Neural cell (in vitro differentiated cells): ENCODE results near the gene DPP6. TPM values are rescaled to one million over a fixed set of nuclear protein-coding genes. Genes with fewer than 3 reads are reported as not detected.

Experiments
- H2AFZ ChIP-seq: fragments of 200-600, 300-800 bp; sonication (generic), shearing (Covaris generic); 2 replicates; pipeline ENCODE4 v1.6.0; 2014; ENCODE audit warnings: low read depth, mild to moderate bottlenecking, antibody characterized with exemption, low read length, moderate library complexity
- H3F3A ChIP-seq: fragments of 200-600 bp; shearing (Covaris generic); 2 replicates; pipeline ENCODE4 v1.6.1; 2016; ENCODE audit warnings: mild to moderate bottlenecking, moderate library complexity, mixed read lengths, antibody characterized with exemption, low read length; ENCODE audit not compliant: insufficient read depth, poor library complexity, severe bottlenecking
- H3K27ac ChIP-seq: fragments of 200-600, 300-800 bp; sonication (generic), shearing (Covaris generic); 2 replicates; pipeline ENCODE4 v1.5.1; 2014; ENCODE audit warnings: mild to moderate bottlenecking, low read length, moderate library complexity
- H3K27me3 ChIP-seq: fragments of 300-800, 200-600 bp; sonication (generic), shearing (Covaris generic); 2 replicates; pipeline ENCODE4 v1.6.0; 2014; ENCODE audit warnings: mild to moderate bottlenecking, low read depth, low read length, moderate library complexity; ENCODE audit not compliant: insufficient read depth
- H3K36me3 ChIP-seq: fragments of 300-800, 200-600 bp; sonication (generic), shearing (Covaris generic); 2 replicates; pipeline ENCODE4 v1.5.1; 2014; ENCODE audit warnings: mild to moderate bottlenecking, antibody characterized with exemption, low read length, moderate library complexity; ENCODE audit not compliant: insufficient read depth
- H3K4me2 ChIP-seq: fragments of 300-800, 200-600 bp; sonication (generic), shearing (Covaris generic); 2 replicates; pipeline ENCODE4 v1.6.0; 2014; ENCODE audit warnings: mild to moderate bottlenecking, low read length
- H3K4me3 ChIP-seq: fragments of 300-800, 200-600 bp; sonication (generic), shearing (Covaris generic); 2 replicates; pipeline ENCODE4 v1.5.1; 2014; ENCODE audit warnings: mild to moderate bottlenecking, low read length, moderate library complexity
- H3K79me2 ChIP-seq: fragments of 200-600 bp; shearing (Covaris generic); replicated peaks from 2 replicates; pipeline ENCODE4 v1.6.0; 2014; ENCODE audit warnings: mild to moderate bottlenecking, low read length, moderate library complexity; ENCODE audit not compliant: insufficient read depth
- H3K9ac ChIP-seq: fragments of 300-800, 200-600 bp; sonication (generic), shearing (Covaris generic); 2 replicates; pipeline ENCODE4 v1.6.1; 2016; ENCODE audit warnings: mild to moderate bottlenecking, low read length, mixed read lengths
- H3K9me2 ChIP-seq: fragments of 200-600 bp; shearing (Covaris generic); 2 replicates; pipeline ENCODE4 v1.6.1; 2016; ENCODE audit warnings: mild to moderate bottlenecking, low read length, mixed read lengths; ENCODE audit not compliant: insufficient read depth
- H3K9me3 ChIP-seq: fragments of 200-600, 300-800 bp; sonication (generic), shearing (Covaris generic); 2 replicates; pipeline ENCODE4 v1.6.1; 2016; ENCODE audit warnings: mild to moderate bottlenecking, mixed run types, low read length, moderate library complexity, mixed read lengths
- H4K20me1 ChIP-seq: fragments of 200-600 bp; shearing (Covaris generic); 2 replicates; pipeline ENCODE4 v1.6.1; 2016; ENCODE audit warnings: mild to moderate bottlenecking, mixed run types; ENCODE audit not compliant: insufficient read depth
- EP300 ChIP-seq: fragments of 450-650 bp; conservative IDR thresholded peaks from 2 replicates; pipeline ENCODE4 v1.6.1; 2014; ENCODE audit warnings: antibody characterized with exemption, mild to moderate bottlenecking, moderate library complexity; ENCODE audit not compliant: poor library complexity, severe bottlenecking
- EZH2 ChIP-seq: fragments of 200-600, 300-800 bp; shearing (Covaris generic), sonication (generic); IDR thresholded peaks from 2 replicates; pipeline ENCODE4 v1.6.1; 2014; ENCODE audit warnings: antibody characterized with exemption, low read length, borderline replicate concordance, mild to moderate bottlenecking; ENCODE audit not compliant: insufficient read depth, poor library complexity, severe bottlenecking
- MXI1 ChIP-seq: fragments of 450-650 bp; conservative IDR thresholded peaks from 2 replicates; pipeline ENCODE4 v1.6.1; 2014; ENCODE audit warnings: antibody characterized with exemption, mild to moderate bottlenecking; ENCODE audit not compliant: poor library complexity, severe bottlenecking
- POLR2AphosphoS5 ChIP-seq: IDR thresholded peaks from 2 replicates; pipeline ENCODE4 v1.6.1; 2012
- RAD21 ChIP-seq: fragments of 450-650 bp; conservative IDR thresholded peaks from 2 replicates; pipeline ENCODE4 v1.6.1; 2014; ENCODE audit warnings: antibody characterized with exemption, mild to moderate bottlenecking, moderate library complexity
- SMC3 ChIP-seq: fragments of 450-650 bp; conservative IDR thresholded peaks from 2 replicates; pipeline ENCODE4 v1.6.1; 2014; ENCODE audit warnings: antibody characterized with exemption, mild to moderate bottlenecking, moderate library complexity; ENCODE audit not compliant: poor library complexity
- TAF1 ChIP-seq: IDR thresholded peaks from 2 replicates; pipeline ENCODE4 v1.6.1; 2012; ENCODE audit warnings: low read depth
- polyA plus RNA-seq: library from polyadenylated mRNA; depleted of rRNA; stranded (reverse); fragments of >200 nt; gene quantifications from 2 replicates; pipeline ENCODE4 v1.2.3, GENCODE V29; 2014
- TF ChIP-seq, protein P1 (sequence below): fragments of 450-650 bp; IDR thresholded peaks from 2 replicates; pipeline ENCODE4 v1.5.1; 2014; ENCODE audit warnings: antibody characterized with exemption, mild to moderate bottlenecking, moderate library complexity; ENCODE audit not compliant: poor library complexity, severe bottlenecking
- TF ChIP-seq, protein P2 (sequence below): IDR thresholded peaks from 2 replicates; pipeline ENCODE4 v1.6.1; 2012; ENCODE audit warnings: borderline replicate concordance

DPP6 gene
- polyA plus RNA-seq, 1 donor from 2014 or later, result 20.4 TPM

DNA sequence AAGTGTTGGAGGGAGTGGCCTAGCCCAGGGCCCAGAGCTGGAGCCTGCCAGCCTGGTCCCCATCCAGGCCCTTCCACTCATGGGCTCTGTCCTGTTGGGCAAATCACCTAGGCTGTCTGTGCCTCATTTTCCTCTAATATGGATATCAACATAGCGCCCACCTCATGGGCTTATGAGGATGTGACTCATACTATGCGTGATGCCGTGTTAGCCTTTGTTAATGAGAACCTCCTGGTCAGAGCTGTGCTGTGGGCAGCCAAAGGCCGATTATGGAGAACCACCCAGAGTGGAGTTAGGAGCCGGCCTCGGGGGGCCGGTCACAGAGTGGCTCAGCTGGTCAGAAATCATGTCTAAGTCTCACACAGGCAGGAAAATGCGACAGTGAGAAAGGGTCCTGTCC lies 644.4 kb downstream of the DPP6 start:
- H3F3A ChIP-seq, result no peaks in the 10 kb centered on the region
- no peak overlapping the region for H3K27ac ChIP-seq
- H3K9me3 ChIP-seq, result no peaks in the 10 kb centered on the region
- no peak overlapping the region for H3K4me3 ChIP-seq
- no peaks in the 10 kb centered on the region for H3K36me3 ChIP-seq
- no peaks in the 10 kb centered on the region for H3K79me2 ChIP-seq
- H2AFZ ChIP-seq, result no peak overlapping the region
- no peaks in the 10 kb centered on the region for H3K9me2 ChIP-seq
- no peaks in the 10 kb centered on the region for H4K20me1 ChIP-seq
- no peaks in the 10 kb centered on the region for H3K27me3 ChIP-seq
- no peak overlapping the region for H3K9ac ChIP-seq
- H3K4me2 ChIP-seq, result no peak overlapping the region
- no peak for TF ChIP-seq TAF1
- TF ChIP-seq RAD21, result no peak
- TF ChIP-seq MXI1, result no peak
- no peak for TF ChIP-seq EZH2
- no peak for TF ChIP-seq POLR2AphosphoS5

GRCh38 chr7:154698726-154699291 lies 646.6 kb downstream of the DPP6 start:
- Histone ChIP-seq H3F3A (no peaks in the 10 kb centered on the region), H4K20me1 (no peaks in the 10 kb centered on the region), H2AFZ (no peak overlapping the region), H3K4me2 (no peak overlapping the region), H3K27me3 (no peaks in the 10 kb centered on the region), H3K27ac (no peak overlapping the region), H3K9ac (no peak overlapping the region), H3K36me3 (no peaks in the 10 kb centered on the region), H3K79me2 (no peaks in the 10 kb centered on the region), H3K9me3 (no peaks in the 10 kb centered on the region), H3K9me2 (no peaks in the 10 kb centered on the region), H3K4me3 (no peak overlapping the region)
- TF ChIP-seq, protein P1, sequence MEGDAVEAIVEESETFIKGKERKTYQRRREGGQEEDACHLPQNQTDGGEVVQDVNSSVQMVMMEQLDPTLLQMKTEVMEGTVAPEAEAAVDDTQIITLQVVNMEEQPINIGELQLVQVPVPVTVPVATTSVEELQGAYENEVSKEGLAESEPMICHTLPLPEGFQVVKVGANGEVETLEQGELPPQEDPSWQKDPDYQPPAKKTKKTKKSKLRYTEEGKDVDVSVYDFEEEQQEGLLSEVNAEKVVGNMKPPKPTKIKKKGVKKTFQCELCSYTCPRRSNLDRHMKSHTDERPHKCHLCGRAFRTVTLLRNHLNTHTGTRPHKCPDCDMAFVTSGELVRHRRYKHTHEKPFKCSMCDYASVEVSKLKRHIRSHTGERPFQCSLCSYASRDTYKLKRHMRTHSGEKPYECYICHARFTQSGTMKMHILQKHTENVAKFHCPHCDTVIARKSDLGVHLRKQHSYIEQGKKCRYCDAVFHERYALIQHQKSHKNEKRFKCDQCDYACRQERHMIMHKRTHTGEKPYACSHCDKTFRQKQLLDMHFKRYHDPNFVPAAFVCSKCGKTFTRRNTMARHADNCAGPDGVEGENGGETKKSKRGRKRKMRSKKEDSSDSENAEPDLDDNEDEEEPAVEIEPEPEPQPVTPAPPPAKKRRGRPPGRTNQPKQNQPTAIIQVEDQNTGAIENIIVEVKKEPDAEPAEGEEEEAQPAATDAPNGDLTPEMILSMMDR, result no peak
- TF ChIP-seq RAD21 (no peak), EZH2 (no peak), SMC3 (no peak), EP300 (no peak), TAF1 (no peak), MXI1 (no peak), POLR2AphosphoS5 (no peak)
- TF ChIP-seq, protein P2, sequence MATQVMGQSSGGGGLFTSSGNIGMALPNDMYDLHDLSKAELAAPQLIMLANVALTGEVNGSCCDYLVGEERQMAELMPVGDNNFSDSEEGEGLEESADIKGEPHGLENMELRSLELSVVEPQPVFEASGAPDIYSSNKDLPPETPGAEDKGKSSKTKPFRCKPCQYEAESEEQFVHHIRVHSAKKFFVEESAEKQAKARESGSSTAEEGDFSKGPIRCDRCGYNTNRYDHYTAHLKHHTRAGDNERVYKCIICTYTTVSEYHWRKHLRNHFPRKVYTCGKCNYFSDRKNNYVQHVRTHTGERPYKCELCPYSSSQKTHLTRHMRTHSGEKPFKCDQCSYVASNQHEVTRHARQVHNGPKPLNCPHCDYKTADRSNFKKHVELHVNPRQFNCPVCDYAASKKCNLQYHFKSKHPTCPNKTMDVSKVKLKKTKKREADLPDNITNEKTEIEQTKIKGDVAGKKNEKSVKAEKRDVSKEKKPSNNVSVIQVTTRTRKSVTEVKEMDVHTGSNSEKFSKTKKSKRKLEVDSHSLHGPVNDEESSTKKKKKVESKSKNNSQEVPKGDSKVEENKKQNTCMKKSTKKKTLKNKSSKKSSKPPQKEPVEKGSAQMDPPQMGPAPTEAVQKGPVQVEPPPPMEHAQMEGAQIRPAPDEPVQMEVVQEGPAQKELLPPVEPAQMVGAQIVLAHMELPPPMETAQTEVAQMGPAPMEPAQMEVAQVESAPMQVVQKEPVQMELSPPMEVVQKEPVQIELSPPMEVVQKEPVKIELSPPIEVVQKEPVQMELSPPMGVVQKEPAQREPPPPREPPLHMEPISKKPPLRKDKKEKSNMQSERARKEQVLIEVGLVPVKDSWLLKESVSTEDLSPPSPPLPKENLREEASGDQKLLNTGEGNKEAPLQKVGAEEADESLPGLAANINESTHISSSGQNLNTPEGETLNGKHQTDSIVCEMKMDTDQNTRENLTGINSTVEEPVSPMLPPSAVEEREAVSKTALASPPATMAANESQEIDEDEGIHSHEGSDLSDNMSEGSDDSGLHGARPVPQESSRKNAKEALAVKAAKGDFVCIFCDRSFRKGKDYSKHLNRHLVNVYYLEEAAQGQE, result no peak

DNA sequence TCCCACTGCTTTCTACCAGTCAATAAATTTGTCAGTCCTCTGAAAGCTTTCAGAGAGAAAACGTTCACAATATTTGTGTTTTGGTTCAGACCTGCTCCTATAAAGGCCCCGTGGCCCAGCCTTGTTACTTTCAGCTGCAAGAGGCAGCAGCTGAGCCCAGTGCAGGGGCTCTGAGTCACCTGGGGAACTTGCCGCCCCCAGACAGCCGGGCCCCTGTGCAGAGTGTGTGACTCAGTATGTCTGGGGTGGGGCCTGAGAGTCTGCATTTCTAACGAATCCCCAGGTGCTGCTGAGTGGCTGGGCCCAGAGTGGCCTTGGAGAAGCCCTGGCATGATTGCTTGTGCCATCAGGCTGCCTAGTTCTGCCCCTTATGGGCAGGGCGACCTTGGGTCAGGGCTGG lies 647.2 kb downstream of the DPP6 start:
- TF ChIP-seq POLR2AphosphoS5 (no peak), TAF1 (no peak), RAD21 (no peak), EZH2 (no peak), EP300 (no peak), MXI1 (no peak), SMC3 (no peak)
- TF ChIP-seq, protein P2, result no peak
- TF ChIP-seq, protein P1, result no peak
- Histone ChIP-seq H3F3A (no peaks in the 10 kb centered on the region), H4K20me1 (no peaks in the 10 kb centered on the region), H3K4me3 (no peak overlapping the region), H3K9me3 (peaks cover 1% of the 10 kb centered on the region), H3K36me3 (no peaks in the 10 kb centered on the region), H3K27ac (no peak overlapping the region), H3K27me3 (no peaks in the 10 kb centered on the region), H3K9ac (no peak overlapping the region), H3K9me2 (no peaks in the 10 kb centered on the region), H3K4me2 (no peak overlapping the region), H2AFZ (no peak overlapping the region), H3K79me2 (no peaks in the 10 kb centered on the region)
